Skeletal muscle tissue (tissue), 4 donors: ENCODE data around the gene MUSTN1. TPM values are rescaled to one million over a fixed set of nuclear protein-coding genes. Genes with fewer than 3 reads are reported as not detected.

ENCODE experiments used
- H3K27ac ChIP-seq: one replicate; pipeline ENCODE4 v1.7.0; 2013; ENCODE audit warnings: mild to moderate bottlenecking, low read depth, low read length, inconsistent platforms
- H3K27me3 ChIP-seq, 3 donors: one replicate each; pipeline ENCODE4 v1.7.0; 2013; ENCODE audit warnings: low read length in 3 of 3; ENCODE audit not compliant: control insufficient read depth in 3 of 3, insufficient read depth in 3 of 3
- H3K36me3 ChIP-seq, 3 donors: one replicate each; pipeline ENCODE4 v1.7.0; 2013; ENCODE audit warnings: low read length in 3 of 3; ENCODE audit not compliant: control insufficient read depth in 3 of 3, insufficient read depth in 3 of 3
- H3K4me1 ChIP-seq, 3 donors: one replicate each; pipeline ENCODE4 v1.7.0; 2013; ENCODE audit warnings: low read length in 3 of 3, mild to moderate bottlenecking in 3 of 3; ENCODE audit not compliant: control insufficient read depth in 3 of 3, insufficient read depth in 3 of 3
- H3K4me3 ChIP-seq, 3 donors: one replicate each; pipeline ENCODE4 v1.7.0; 2013; ENCODE audit warnings: low read length in 3 of 3
- H3K9ac ChIP-seq, 3 donors: one replicate each; pipeline ENCODE4 v1.7.0; 2013; ENCODE audit warnings: low read length in 3 of 3, mild to moderate bottlenecking in 3 of 3, moderate library complexity in 2 of 3, low read depth in 1 of 3
- H3K9me3 ChIP-seq, 3 donors: one replicate each; pipeline ENCODE4 v1.7.0; 2013; ENCODE audit warnings: low read length in 3 of 3; ENCODE audit not compliant: control insufficient read depth in 3 of 3
- total RNA-seq: library from RNA; depleted of rRNA; stranded (reverse); fragments of >200 nt; gene quantifications from one replicate; pipeline ENCODE4 v1.2.3, GENCODE V29; 2014
- donor health status: Osteomylitis.

MUSTN1 gene
- total RNA-seq, 1 donor from 2014 or later: 35.5 TPM

DNA sequence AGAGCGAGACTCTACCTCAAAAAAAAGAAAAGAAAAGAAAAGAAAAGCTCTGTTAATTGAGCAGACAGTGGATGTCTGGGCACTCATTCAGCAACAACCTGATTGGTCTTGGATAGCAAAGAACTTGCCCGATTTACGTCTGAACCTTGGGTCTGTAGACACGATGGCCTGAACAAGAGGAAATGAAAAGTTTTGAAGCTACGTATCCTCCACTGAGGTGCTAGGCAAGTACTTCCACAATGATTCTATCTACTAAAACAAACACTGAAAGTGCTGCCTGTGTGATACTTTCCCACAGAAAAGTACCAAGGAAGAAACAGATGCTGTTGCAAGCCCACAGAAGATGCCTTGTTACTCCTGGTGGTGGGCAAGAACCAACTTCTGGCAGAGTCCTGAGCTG lies 21.8 kb upstream of the MUSTN1 start:
- H3K27me3 ChIP-seq: no peaks in the 10 kb centered on the region
- no peaks in the 10 kb centered on the region for H3K4me1 ChIP-seq
- H3K36me3 ChIP-seq: peaks cover 15 to 28% (median 16%) of the 10 kb centered on the region in 3 donors
- no peak overlapping the region for H3K9ac ChIP-seq
- no peak overlapping the region for H3K4me3 ChIP-seq
- H3K9me3 ChIP-seq: no peaks in the 10 kb centered on the region
- no peak overlapping the region for H3K27ac ChIP-seq

DNA sequence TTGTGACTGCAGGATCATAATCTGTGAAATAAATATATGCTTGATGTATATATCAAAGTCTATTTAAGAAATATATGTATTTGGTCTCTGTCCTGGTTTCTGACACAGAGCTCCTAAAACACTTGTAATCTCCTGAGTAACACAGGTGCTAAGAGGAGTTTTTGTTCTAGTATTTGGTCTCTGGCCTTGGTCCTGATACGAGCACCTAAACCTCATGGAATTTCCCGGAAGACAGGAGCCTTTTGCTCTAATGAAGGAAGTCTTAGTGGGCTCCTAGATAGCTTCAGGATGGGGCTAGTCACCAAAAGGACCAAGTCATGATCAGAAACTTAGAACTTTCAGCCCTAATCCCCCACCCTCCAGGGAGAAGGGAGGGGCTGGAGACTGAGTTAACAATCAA lies 19.2 kb upstream of the MUSTN1 start:
- Histone ChIP-seq H3K9me3 (no peaks in the 10 kb centered on the region), H3K27ac (no peak overlapping the region), H3K36me3 (peaks cover 26 to 38% (median 31%) of the 10 kb centered on the region in 3 donors), H3K4me1 (peaks cover 6 to 17% (median 15%) of the 10 kb centered on the region in 3 donors), H3K9ac (no peak overlapping the region), H3K4me3 (no peak overlapping the region), H3K27me3 (no peaks in the 10 kb centered on the region)

DNA sequence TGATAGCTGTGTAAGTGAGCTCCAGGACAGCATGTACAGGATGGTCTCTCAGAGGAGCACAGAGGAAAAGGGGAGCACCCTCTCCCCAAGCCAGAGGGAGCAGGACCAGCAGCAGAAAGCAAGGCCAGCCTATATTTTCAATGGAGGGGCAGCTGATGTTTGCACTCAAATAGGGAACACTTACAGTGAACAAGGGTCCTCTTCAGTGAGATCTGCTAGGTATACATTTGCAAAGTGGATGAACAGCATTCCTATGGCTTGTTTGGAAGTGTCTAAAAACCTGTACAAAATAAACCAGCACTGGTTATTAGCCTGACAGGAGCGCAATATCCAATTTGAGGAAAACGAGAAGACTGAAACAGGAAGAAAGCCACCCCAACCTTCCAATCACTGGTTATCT lies 17.6 kb upstream of the MUSTN1 start:
- Histone ChIP-seq H3K4me3 (no peak overlapping the region), H3K27ac (no peak overlapping the region), H3K4me1 (peaks cover 17 to 33% (median 31%) of the 10 kb centered on the region in 3 donors), H3K9me3 (no peaks in the 10 kb centered on the region), H3K36me3 (peaks cover 27 to 45% (median 38%) of the 10 kb centered on the region in 3 donors), H3K27me3 (no peaks in the 10 kb centered on the region), H3K9ac (no peak overlapping the region)

DNA sequence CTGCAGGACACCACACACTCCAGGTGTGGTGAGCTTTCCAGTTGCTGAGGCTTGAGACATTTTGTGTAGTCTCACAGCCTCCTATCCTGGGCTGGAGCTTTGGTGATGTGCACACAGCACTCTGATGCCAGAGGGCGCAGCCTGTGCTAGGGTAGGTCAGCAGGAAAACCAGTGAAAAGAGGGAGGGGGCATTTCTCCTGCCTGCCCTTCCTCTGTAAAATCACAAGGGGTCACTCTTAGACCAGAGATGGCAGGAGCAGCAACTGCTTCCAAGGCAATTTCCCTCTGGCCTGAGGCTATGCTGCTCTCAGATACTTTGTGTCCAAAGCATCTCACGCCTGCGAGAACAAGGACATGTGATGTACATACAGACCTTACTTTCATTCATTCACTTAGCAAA lies 16.5 kb upstream of the MUSTN1 start:
- Histone ChIP-seq H3K4me1 (peaks cover 21 to 43% (median 40%) of the 10 kb centered on the region in 3 donors), H3K9me3 (no peaks in the 10 kb centered on the region), H3K27me3 (no peaks in the 10 kb centered on the region), H3K9ac (peak overlapping the region in 2 of 3 donors; percentile 12 to 57), H3K36me3 (peaks cover 27 to 41% (median 38%) of the 10 kb centered on the region in 3 donors), H3K27ac (no peak overlapping the region), H3K4me3 (no peak overlapping the region)

DNA sequence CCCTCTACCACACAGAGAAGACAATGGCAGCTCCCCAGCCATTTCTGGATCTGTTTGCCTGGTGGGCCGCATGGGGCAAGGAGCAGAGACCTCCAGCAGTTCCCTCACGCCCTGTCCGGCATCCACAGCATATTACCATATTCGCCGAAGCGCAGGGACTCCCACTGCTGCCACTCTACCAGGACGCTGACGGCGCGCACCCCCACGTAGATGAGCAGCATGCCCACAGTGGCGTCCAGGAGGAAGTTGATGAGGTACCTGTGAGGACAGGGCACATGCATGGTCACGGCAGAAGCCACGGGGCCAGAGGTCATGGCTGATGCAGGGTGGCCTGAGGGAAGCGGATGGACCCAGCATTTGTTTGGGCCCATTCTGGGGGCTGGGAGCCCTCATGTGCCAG lies 14.8 kb upstream of the MUSTN1 start:
- Histone ChIP-seq H3K27ac (peak overlapping the region; percentile 97), H3K36me3 (peaks cover 20 to 39% (median 38%) of the 10 kb centered on the region in 3 donors), H3K4me3 (no peak overlapping the region), H3K9ac (peak overlapping the region; percentile 15 to 74 (median 45)), H3K27me3 (no peaks in the 10 kb centered on the region), H3K4me1 (peaks cover 34 to 60% (median 55%) of the 10 kb centered on the region in 3 donors), H3K9me3 (no peaks in the 10 kb centered on the region)

DNA sequence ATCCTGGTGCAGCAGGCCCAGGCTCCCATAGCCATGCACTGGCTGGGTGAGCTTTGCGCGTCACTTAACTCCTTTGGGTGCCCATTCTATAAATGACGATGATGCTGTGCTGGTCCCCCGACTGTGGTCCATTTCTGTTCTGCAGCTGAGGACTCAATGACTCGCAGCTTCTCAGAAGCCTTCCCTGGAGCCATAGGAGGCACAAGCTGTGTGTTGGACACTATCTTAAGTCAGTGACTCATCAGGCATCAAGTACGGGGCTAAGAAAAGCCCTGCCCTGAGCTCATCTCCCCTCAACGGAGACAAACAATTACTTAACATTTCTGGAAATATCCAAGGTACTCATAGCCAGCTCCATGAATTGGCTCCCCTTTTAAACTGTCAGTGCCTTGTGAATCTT lies 13.8 kb upstream of the MUSTN1 start:
- Histone ChIP-seq H3K4me3 (peak overlapping the region in 2 of 3 donors; percentile 7 to 19), H3K27me3 (no peaks in the 10 kb centered on the region), H3K27ac (peak overlapping the region; percentile 97), H3K36me3 (peaks cover 20 to 34% (median 31%) of the 10 kb centered on the region in 3 donors), H3K4me1 (peaks cover 45 to 70% (median 66%) of the 10 kb centered on the region in 3 donors), H3K9me3 (no peaks in the 10 kb centered on the region), H3K9ac (peak overlapping the region; percentile 28 to 74 (median 60))

DNA sequence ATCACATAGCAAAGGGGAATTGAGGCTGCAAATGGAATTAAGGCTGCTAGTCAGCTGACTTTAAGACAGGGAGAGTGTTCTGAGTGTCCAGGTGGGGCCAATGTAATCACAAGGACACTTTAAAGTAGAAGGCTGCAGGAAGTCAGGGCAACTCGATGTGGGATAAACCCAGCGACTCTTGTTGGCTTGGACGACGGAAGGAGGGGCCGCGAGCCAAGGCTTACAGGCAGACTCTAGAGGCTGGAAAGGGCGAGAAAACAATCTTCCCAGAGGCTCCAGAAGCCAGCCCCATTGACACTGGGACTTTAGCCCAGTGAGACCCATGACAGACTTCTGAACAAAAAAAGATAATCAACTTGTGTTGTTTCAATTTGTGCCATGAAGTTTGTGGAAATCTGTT lies 12.9 kb upstream of the MUSTN1 start:
- H3K4me1 ChIP-seq: peaks cover 53 to 79% (median 74%) of the 10 kb centered on the region in 3 donors
- no peak overlapping the region for H3K4me3 ChIP-seq
- H3K27me3 ChIP-seq: no peaks in the 10 kb centered on the region
- peak overlapping the region; percentile 97 for H3K27ac ChIP-seq
- H3K36me3 ChIP-seq: peaks cover 20 to 31% (median 30%) of the 10 kb centered on the region in 3 donors
- no peaks in the 10 kb centered on the region for H3K9me3 ChIP-seq
- peak overlapping the region in 1 of 3 donors; percentile 45 for H3K9ac ChIP-seq

DNA sequence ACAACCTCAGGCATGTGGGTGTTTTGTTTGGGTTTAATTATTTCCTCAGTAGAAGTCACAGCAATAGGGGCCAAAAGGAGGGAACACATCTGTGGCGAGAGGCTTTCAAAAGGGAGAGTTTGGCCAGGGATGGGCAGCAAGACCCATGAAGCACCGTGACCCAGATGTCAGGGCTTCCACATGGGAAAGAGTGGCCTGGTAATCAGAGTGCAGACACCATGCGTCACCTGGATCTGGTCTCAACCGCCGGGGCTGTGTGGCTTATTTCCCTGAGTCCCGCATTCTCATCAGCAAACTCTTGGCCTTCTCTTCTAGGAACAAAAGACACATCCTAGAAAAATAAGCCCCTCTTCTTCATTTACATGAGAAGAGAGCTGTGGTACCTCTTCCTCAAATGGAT lies 12.4 kb upstream of the MUSTN1 start:
- peaks cover 58 to 84% (median 79%) of the 10 kb centered on the region in 3 donors for H3K4me1 ChIP-seq
- H3K36me3 ChIP-seq: peaks cover 15 to 32% (median 26%) of the 10 kb centered on the region in 3 donors
- H3K9me3 ChIP-seq: no peaks in the 10 kb centered on the region
- no peak overlapping the region for H3K4me3 ChIP-seq
- peak overlapping the region; percentile 97 for H3K27ac ChIP-seq
- no peak overlapping the region for H3K9ac ChIP-seq
- no peaks in the 10 kb centered on the region for H3K27me3 ChIP-seq

DNA sequence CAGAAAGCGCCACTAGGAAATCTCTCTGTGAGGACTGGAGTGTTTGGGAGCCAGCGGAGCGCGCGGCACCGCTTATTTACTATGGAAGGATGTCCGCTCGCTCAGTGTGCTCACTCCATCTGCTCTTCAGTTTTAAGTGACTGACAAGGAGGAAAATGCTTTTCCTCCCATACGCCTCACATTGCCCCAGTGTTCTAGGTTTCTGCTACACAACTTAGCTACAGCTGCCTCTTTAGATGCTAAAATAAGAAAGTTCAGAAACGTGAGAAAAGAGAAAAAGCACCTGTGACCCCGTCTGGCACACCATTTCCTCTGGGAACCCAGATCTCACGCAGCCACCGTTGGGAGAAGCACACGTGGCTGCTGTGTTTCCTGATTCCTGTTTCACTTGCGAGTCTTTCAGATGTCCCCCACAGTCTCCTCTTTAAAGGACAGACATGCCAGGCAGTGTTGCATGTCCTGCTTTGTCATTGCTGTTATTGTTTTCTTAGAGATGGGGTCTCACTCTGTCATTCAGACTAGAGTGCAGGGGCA lies 11.7 kb upstream of the MUSTN1 start:
- Histone ChIP-seq H3K27ac (peak overlapping the region; percentile 97), H3K36me3 (peaks cover 11 to 30% (median 20%) of the 10 kb centered on the region in 3 donors), H3K9me3 (no peaks in the 10 kb centered on the region), H3K9ac (peak overlapping the region in 2 of 3 donors; percentile 7 to 34), H3K4me3 (peak overlapping the region in 1 of 3 donors; percentile 10), H3K4me1 (peaks cover 66 to 91% (median 87%) of the 10 kb centered on the region in 3 donors), H3K27me3 (no peaks in the 10 kb centered on the region)

DNA sequence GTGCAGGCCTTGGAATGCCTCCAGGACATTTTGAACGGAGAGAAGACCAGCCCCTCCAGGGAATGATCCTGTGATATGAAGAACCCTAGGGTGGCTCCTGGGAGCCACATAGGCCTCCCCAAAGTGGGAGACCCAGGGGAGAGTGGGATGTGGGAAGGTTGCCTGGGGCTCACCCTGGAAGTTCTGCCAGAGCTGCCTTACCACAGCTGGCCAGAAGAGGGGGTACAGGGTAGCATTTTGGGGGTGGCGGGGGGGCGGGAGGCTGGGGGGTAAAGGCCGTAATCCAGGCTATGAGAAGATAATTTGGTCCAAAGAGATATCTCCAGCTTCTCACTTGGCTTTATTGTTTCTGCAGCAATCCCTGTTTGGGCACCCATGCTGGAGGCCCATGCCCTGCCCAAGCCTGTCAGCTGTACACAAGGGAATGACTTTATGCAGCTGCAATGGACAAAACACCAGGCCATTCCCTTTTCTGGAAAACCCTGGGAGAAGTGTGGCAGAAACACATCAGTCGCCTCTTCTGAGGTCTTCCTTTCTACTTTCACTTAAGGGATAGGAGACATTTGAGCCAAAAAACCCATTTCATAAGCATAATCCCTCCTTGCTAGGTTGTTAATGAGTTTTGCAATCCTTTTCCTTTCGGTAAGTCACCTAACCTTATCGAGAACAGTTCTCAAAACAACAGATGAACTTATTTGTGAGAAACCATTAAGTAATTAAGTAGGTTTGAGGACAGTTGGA lies 11.0 kb upstream of the MUSTN1 start:
- H3K9ac ChIP-seq: peak overlapping the region; percentile 7 to 74 (median 61)
- peak overlapping the region; percentile 45 to 54 (median 49) for H3K4me3 ChIP-seq
- H3K27me3 ChIP-seq: no peaks in the 10 kb centered on the region
- no peaks in the 10 kb centered on the region for H3K9me3 ChIP-seq
- H3K4me1 ChIP-seq: peaks cover 72 to 92% (median 88%) of the 10 kb centered on the region in 3 donors
- peaks cover 9 to 29% (median 18%) of the 10 kb centered on the region in 3 donors for H3K36me3 ChIP-seq
- H3K27ac ChIP-seq: peak overlapping the region; percentile 97
